WTC11 (cell line): ENCODE data around the gene THSD7B.

ENCODE experiments used
- TP53 ChIP-seq: sonication (generic); formaldehyde crosslinking; IDR thresholded peaks from 2 replicates; pipeline ENCODE4 v1.8.1; 2023; ENCODE audit warnings: mild to moderate bottlenecking, missing genetic modification reagents
- TF ChIP-seq, protein P1 (sequence below): fragments of 200-600 bp; IDR thresholded peaks from 2 replicates; pipeline ENCODE4 v1.8.0; 2022; ENCODE audit warnings: antibody characterized with exemption

DNA sequence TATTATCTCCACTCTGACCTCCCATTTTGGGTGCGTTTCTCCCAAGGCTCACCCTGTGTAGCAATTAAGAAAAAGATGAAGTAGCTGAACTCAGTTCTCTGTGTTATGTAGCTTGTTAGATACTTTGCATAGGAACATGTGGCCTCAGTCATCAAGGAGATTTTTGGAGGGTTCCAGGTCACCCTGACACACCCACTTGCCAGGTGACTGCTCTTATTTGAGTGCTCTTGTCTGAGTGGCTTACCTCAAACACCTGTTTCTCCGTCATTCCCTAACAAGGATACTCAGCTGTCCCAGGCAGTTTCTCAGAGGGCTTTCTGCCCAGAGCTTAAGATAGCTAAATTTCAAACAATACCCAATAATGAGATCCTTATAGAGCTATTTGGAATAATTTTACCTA, 621.7 kb downstream of the THSD7B start:
- TF ChIP-seq, protein P1, sequence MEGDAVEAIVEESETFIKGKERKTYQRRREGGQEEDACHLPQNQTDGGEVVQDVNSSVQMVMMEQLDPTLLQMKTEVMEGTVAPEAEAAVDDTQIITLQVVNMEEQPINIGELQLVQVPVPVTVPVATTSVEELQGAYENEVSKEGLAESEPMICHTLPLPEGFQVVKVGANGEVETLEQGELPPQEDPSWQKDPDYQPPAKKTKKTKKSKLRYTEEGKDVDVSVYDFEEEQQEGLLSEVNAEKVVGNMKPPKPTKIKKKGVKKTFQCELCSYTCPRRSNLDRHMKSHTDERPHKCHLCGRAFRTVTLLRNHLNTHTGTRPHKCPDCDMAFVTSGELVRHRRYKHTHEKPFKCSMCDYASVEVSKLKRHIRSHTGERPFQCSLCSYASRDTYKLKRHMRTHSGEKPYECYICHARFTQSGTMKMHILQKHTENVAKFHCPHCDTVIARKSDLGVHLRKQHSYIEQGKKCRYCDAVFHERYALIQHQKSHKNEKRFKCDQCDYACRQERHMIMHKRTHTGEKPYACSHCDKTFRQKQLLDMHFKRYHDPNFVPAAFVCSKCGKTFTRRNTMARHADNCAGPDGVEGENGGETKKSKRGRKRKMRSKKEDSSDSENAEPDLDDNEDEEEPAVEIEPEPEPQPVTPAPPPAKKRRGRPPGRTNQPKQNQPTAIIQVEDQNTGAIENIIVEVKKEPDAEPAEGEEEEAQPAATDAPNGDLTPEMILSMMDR: no peak
- no peak for TF ChIP-seq TP53 (CRISPR knock-in tag)
